Calu3 (cell line): ENCODE measurements around the gene NEK9. TPM values are rescaled to one million over a fixed set of nuclear protein-coding genes. Genes with fewer than 3 reads are reported as not detected.

Experiments
- BruUV-seq: library from RNA; stranded (reverse); fragments of 400-500 nt; replicated peaks from 2 replicates; lab custom pipeline; 2021; lab: Mats Ljungman, UMichigan
- CTCF ChIA-PET: fragments of 300-600 bp; sonication (Branson Sonifier 250); formaldehyde crosslinking; loops from one replicate; lab custom pipeline; 2022; ENCODE audit warnings: antibody characterized with exemption; lab: Charles Lee
- DNase-seq: peaks from one replicate; pipeline ENCODE4 v3.0.0; 2022
- H3K27ac Mint-ChIP-seq: one replicate; pipeline ENCODE4 v1.8.0; 2022; ENCODE audit warnings: mixed read lengths; ENCODE audit not compliant: unreplicated experiment
- H3K27me3 Mint-ChIP-seq: one replicate; pipeline ENCODE4 v1.8.0; 2022; ENCODE audit warnings: mixed read lengths; ENCODE audit not compliant: unreplicated experiment
- H3K36me3 Mint-ChIP-seq: one replicate; pipeline ENCODE4 v1.8.0; 2022; ENCODE audit warnings: mild to moderate bottlenecking, moderate library complexity, mixed read lengths; ENCODE audit not compliant: insufficient read depth, unreplicated experiment
- H3K4me1 Mint-ChIP-seq: one replicate; pipeline ENCODE4 v1.8.0; 2022; ENCODE audit warnings: mild to moderate bottlenecking, low read depth, mixed read lengths; ENCODE audit not compliant: unreplicated experiment
- H3K4me3 Mint-ChIP-seq: one replicate; pipeline ENCODE4 v1.8.0; 2022; ENCODE audit warnings: mild to moderate bottlenecking, low read depth, moderate library complexity, mixed read lengths; ENCODE audit not compliant: unreplicated experiment
- H3K9me3 Mint-ChIP-seq: one replicate; pipeline ENCODE4 v1.8.0; 2022; ENCODE audit warnings: low read depth, mixed read lengths; ENCODE audit not compliant: unreplicated experiment
- CTCF ChIP-seq: fragments of 200-600 bp; IDR thresholded peaks from one replicate; pipeline ENCODE4 v1.8.0; 2022; ENCODE audit warnings: antibody characterized with exemption; ENCODE audit not compliant: unreplicated experiment
- intact Hi-C: fragments of 100-400 bp; cut with micrococcal nuclease; formaldehyde crosslinking; loops from one replicate; pipeline ENCODE4 v1.10.0; 2022; ENCODE audit not compliant: unreplicated experiment
- total RNA-seq: library from RNA; stranded (reverse); gene quantifications from 2 replicates; pipeline ENCODE4 v1.2.3, GENCODE V29; 2022

Gene NEK9
- total RNA-seq, 1 experiment from 2014 or later = 63.4 TPM

GRCh38 chr14:75098212-75098611, 28.6 kb downstream of the NEK9 start:
- Mint-ChIP-seq H3K4me3 (no peak overlapping the region), H3K9me3 (no peaks in the 10 kb centered on the region), H3K27ac (no peak overlapping the region), H3K27me3 (no peaks in the 10 kb centered on the region), H3K36me3 (peaks cover 24% of the 10 kb centered on the region), H3K4me1 (no peaks in the 10 kb centered on the region)
- CTCF ChIA-PET = no interaction called here
- no TSS peak for BruUV-seq
- DNase-seq = no peak
- no peak for TF ChIP-seq CTCF
- intact Hi-C loops = no loop called here

GRCh38 chr14:75096959-75097358, 29.9 kb downstream of the NEK9 start:
- TF ChIP-seq CTCF = no peak
- Mint-ChIP-seq H3K27ac (no peak overlapping the region), H3K27me3 (no peaks in the 10 kb centered on the region), H3K4me3 (no peak overlapping the region), H3K9me3 (no peaks in the 10 kb centered on the region), H3K4me1 (no peaks in the 10 kb centered on the region), H3K36me3 (peaks cover 24% of the 10 kb centered on the region)
- no TSS peak for BruUV-seq
- DNase-seq = no peak
- intact Hi-C loops = no loop called here
- CTCF ChIA-PET = no interaction called here

- no peak for TF ChIP-seq CTCF
- BruUV-seq = no TSS peak
- Mint-ChIP-seq H3K27ac (no peak overlapping the region), H3K9me3 (no peaks in the 10 kb centered on the region), H3K4me3 (no peak overlapping the region), H3K36me3 (peaks cover 24% of the 10 kb centered on the region), H3K4me1 (no peaks in the 10 kb centered on the region), H3K27me3 (no peaks in the 10 kb centered on the region)
- intact Hi-C loops = no loop called here
- CTCF ChIA-PET = interaction anchor here (0.7 to 1.2 kb wide), 2 partner anchors 140 to 235 kb away, joined by 3 to 6 read pairs; partner anchors contain the start of gene PGF
- no peak for DNase-seq
These were observed 31.2 kb downstream of the NEK9 start for GRCh38 chr14:75095690-75096089.

- Mint-ChIP-seq H3K27me3 (no peaks in the 10 kb centered on the region), H3K27ac (no peak overlapping the region), H3K9me3 (no peaks in the 10 kb centered on the region), H3K4me3 (no peak overlapping the region), H3K36me3 (peaks cover 24% of the 10 kb centered on the region), H3K4me1 (no peaks in the 10 kb centered on the region)
- no TSS peak for BruUV-seq
- DNase-seq = no peak
- CTCF ChIA-PET = interaction anchor here (1.2 kb wide), 1 partner anchor 234 kb away, joined by 3 read pairs; no protein-coding TSS in a partner anchor
- TF ChIP-seq CTCF = no peak
- intact Hi-C loops = no loop called here
These were observed 32.0 kb downstream of the NEK9 start for GRCh38 chr14:75094896-75095295.
